Activated T-helper 2 cell treated with anti-CD3 and anti-CD28 coated beads, Interferon-gamma antibody, Interleukin-2, Interleukin-4, amounts not matched to agents 10 μg/mL and 5 μg/mL and 100 μg/mL, durations not matched to agents 14 hours and 24 hours and 36 hours (primary cell): ENCODE data around the gene HMSD. TPM values are rescaled to one million over a fixed set of nuclear protein-coding genes. Genes with fewer than 3 reads are reported as not detected.

Experiments
- DNase-seq: peaks from one replicate; pipeline ENCODE4 v3.0.0; 2021; ENCODE audit warnings: low spot score
- H3K27ac Mint-ChIP-seq: one replicate; pipeline ENCODE4 v1.8.0; 2021; ENCODE audit warnings: mixed read lengths
- H3K27me3 Mint-ChIP-seq: one replicate; pipeline ENCODE4 v1.8.0; 2021; ENCODE audit warnings: low read depth, mixed read lengths
- H3K36me3 Mint-ChIP-seq: one replicate; pipeline ENCODE4 v1.8.0; 2021; ENCODE audit warnings: low read depth, mixed read lengths
- H3K4me1 Mint-ChIP-seq: one replicate; pipeline ENCODE4 v1.8.0; 2021; ENCODE audit warnings: low read depth, mixed read lengths
- H3K4me3 Mint-ChIP-seq: one replicate; pipeline ENCODE4 v1.8.0; 2021; ENCODE audit warnings: low read depth, mild to moderate bottlenecking, moderate library complexity, mixed read lengths
- H3K9me3 Mint-ChIP-seq: one replicate; pipeline ENCODE4 v1.8.0; 2021; ENCODE audit warnings: mixed read lengths
- intact Hi-C: fragments of 100-400 bp; cut with micrococcal nuclease; formaldehyde crosslinking; loops from one replicate; pipeline ENCODE4 v1.15.1; 2023
- total RNA-seq: library from RNA; stranded (reverse); gene quantifications from 2 replicates; pipeline ENCODE4 v1.2.3, GENCODE V29; 2022

The HMSD gene
- total RNA-seq, 1 donor from 2014 or later: 14.9 TPM

GRCh38 chr18:63980896-63981460 lies 31.9 kb downstream of the HMSD start:
- Mint-ChIP-seq H3K27ac (no peak overlapping the region), H3K9me3 (no peaks in the 10 kb centered on the region), H3K4me1 (peaks cover 16% of the 10 kb centered on the region), H3K27me3 (no peaks in the 10 kb centered on the region), H3K4me3 (no peak overlapping the region), H3K36me3 (peaks cover 17% of the 10 kb centered on the region)
- no peak for DNase-seq
- intact Hi-C loops: no loop called here

GRCh38 chr18:63981719-63982118 lies 32.6 kb downstream of the HMSD start:
- no peak for DNase-seq
- Mint-ChIP-seq H3K27me3 (no peaks in the 10 kb centered on the region), H3K4me1 (peaks cover 16% of the 10 kb centered on the region), H3K36me3 (peaks cover 17% of the 10 kb centered on the region), H3K4me3 (no peak overlapping the region), H3K27ac (no peak overlapping the region), H3K9me3 (no peaks in the 10 kb centered on the region)
- intact Hi-C loops: no loop called here

GRCh38 chr18:63982361-63982760 lies 33.3 kb downstream of the HMSD start:
- no peaks in the 10 kb centered on the region for H3K27me3 Mint-ChIP-seq
- no peaks in the 10 kb centered on the region for H3K9me3 Mint-ChIP-seq
- no peak overlapping the region for H3K4me3 Mint-ChIP-seq
- peaks cover 17% of the 10 kb centered on the region for H3K36me3 Mint-ChIP-seq
- H3K27ac Mint-ChIP-seq: no peak overlapping the region
- intact Hi-C loops: no loop called here
- DNase-seq: no peak
- peaks cover 16% of the 10 kb centered on the region for H3K4me1 Mint-ChIP-seq

- DNase-seq: no peak
- no peaks in the 10 kb centered on the region for H3K9me3 Mint-ChIP-seq
- peaks cover 14% of the 10 kb centered on the region for H3K36me3 Mint-ChIP-seq
Measured at GRCh38 chr18:63986885-63987284, 37.8 kb downstream of the HMSD start.

GRCh38 chr18:63987743-63988142 lies 38.6 kb downstream of the HMSD start:
- Mint-ChIP-seq H3K4me1 (peaks cover 3% of the 10 kb centered on the region), H3K27ac (no peak overlapping the region), H3K9me3 (no peaks in the 10 kb centered on the region), H3K36me3 (peaks cover 6% of the 10 kb centered on the region), H3K27me3 (no peaks in the 10 kb centered on the region), H3K4me3 (no peak overlapping the region)
- DNase-seq: no peak
- intact Hi-C loops: no loop called here

More at GRCh38 chr18:63986885-63987284, 37.8 kb downstream of the HMSD start:
- intact Hi-C loops: no loop called here
- H3K27me3 Mint-ChIP-seq: no peaks in the 10 kb centered on the region
- H3K27ac Mint-ChIP-seq: no peak overlapping the region
- H3K4me1 Mint-ChIP-seq: no peaks in the 10 kb centered on the region
- no peak overlapping the region for H3K4me3 Mint-ChIP-seq

GRCh38 chr18:63992751-63993150 lies 43.6 kb downstream of the HMSD start:
- intact Hi-C loops: no loop called here
- Mint-ChIP-seq H3K27ac (no peak overlapping the region), H3K9me3 (peaks cover 11% of the 10 kb centered on the region), H3K27me3 (no peaks in the 10 kb centered on the region), H3K36me3 (no peaks in the 10 kb centered on the region), H3K4me3 (no peak overlapping the region), H3K4me1 (peaks cover 3% of the 10 kb centered on the region)
- no peak for DNase-seq

- H3K27me3 Mint-ChIP-seq: no peaks in the 10 kb centered on the region
- no peaks in the 10 kb centered on the region for H3K36me3 Mint-ChIP-seq
- no peak overlapping the region for H3K4me3 Mint-ChIP-seq
- intact Hi-C loops: no loop called here
- no peak for DNase-seq
- H3K9me3 Mint-ChIP-seq: peaks cover 11% of the 10 kb centered on the region
- H3K27ac Mint-ChIP-seq: no peak overlapping the region
- H3K4me1 Mint-ChIP-seq: peaks cover 3% of the 10 kb centered on the region
Measured at GRCh38 chr18:63994783-63995399, 45.8 kb downstream of the HMSD start.

GRCh38 chr18:63997041-63997440 lies 47.9 kb downstream of the HMSD start:
- H3K36me3 Mint-ChIP-seq: no peaks in the 10 kb centered on the region
- peaks cover 11% of the 10 kb centered on the region for H3K9me3 Mint-ChIP-seq
- H3K27me3 Mint-ChIP-seq: no peaks in the 10 kb centered on the region
- peaks cover 3% of the 10 kb centered on the region for H3K4me1 Mint-ChIP-seq
- DNase-seq: no peak
- intact Hi-C loops: no loop called here
- H3K27ac Mint-ChIP-seq: no peak overlapping the region
- H3K4me3 Mint-ChIP-seq: no peak overlapping the region

GRCh38 chr18:63997606-63998005 lies 48.5 kb downstream of the HMSD start:
- Mint-ChIP-seq H3K27ac (no peak overlapping the region), H3K36me3 (no peaks in the 10 kb centered on the region), H3K4me1 (peaks cover under 1% of the 10 kb centered on the region), H3K27me3 (no peaks in the 10 kb centered on the region), H3K4me3 (no peak overlapping the region), H3K9me3 (peaks cover 11% of the 10 kb centered on the region)
- intact Hi-C loops: no loop called here
- no peak for DNase-seq

- Mint-ChIP-seq H3K27me3 (no peaks in the 10 kb centered on the region), H3K4me1 (no peaks in the 10 kb centered on the region), H3K4me3 (no peak overlapping the region), H3K9me3 (peaks cover 11% of the 10 kb centered on the region), H3K27ac (no peak overlapping the region), H3K36me3 (no peaks in the 10 kb centered on the region)
- intact Hi-C loops: no loop called here
- no peak for DNase-seq
Measured at GRCh38 chr18:63999871-64000270, 50.8 kb downstream of the HMSD start.

- no peak overlapping the region for H3K4me3 Mint-ChIP-seq
- H3K4me1 Mint-ChIP-seq: no peaks in the 10 kb centered on the region
- H3K27me3 Mint-ChIP-seq: no peaks in the 10 kb centered on the region
- H3K27ac Mint-ChIP-seq: no peak overlapping the region
- no peaks in the 10 kb centered on the region for H3K36me3 Mint-ChIP-seq
- no peak for DNase-seq
- intact Hi-C loops: no loop called here
- H3K9me3 Mint-ChIP-seq: no peaks in the 10 kb centered on the region
Measured at GRCh38 chr18:64002581-64002980, 53.5 kb downstream of the HMSD start.

- no peak overlapping the region for H3K27ac Mint-ChIP-seq
- no peaks in the 10 kb centered on the region for H3K4me1 Mint-ChIP-seq
- H3K9me3 Mint-ChIP-seq: no peaks in the 10 kb centered on the region
- H3K36me3 Mint-ChIP-seq: no peaks in the 10 kb centered on the region
- DNase-seq: no peak
- no peaks in the 10 kb centered on the region for H3K27me3 Mint-ChIP-seq
- intact Hi-C loops: no loop called here
- no peak overlapping the region for H3K4me3 Mint-ChIP-seq
Measured at GRCh38 chr18:64009305-64009704, 60.2 kb downstream of the HMSD start.
